NB4 (cell line): ENCODE data around the gene MPG.

Experiments
- DNase-seq: peaks from one replicate; pipeline ENCODE4 v3.0.0; 2010; ENCODE audit warnings: low read depth
- H3K4me3 ChIP-seq: one replicate; pipeline ENCODE4 v1.5.1; 2011; ENCODE audit warnings: mild to moderate bottlenecking, low read depth, low read length, moderate library complexity
- MYC ChIP-seq: IDR thresholded peaks from 2 replicates; pipeline ENCODE4 v1.6.1; 2011; ENCODE audit warnings: low read depth, low read length
- POLR2A ChIP-seq: IDR thresholded peaks from 2 replicates; pipeline ENCODE4 v1.6.1; 2011; ENCODE audit warnings: mild to moderate bottlenecking; ENCODE audit not compliant: insufficient read length; ENCODE audit errors: extremely low read depth
- TF ChIP-seq, protein P1 (sequence below): IDR thresholded peaks from 2 replicates; pipeline ENCODE4 v1.6.1; 2011; ENCODE audit warnings: low read depth, low read length
- TF ChIP-seq, protein P2 (sequence below): IDR thresholded peaks from one replicate; pipeline ENCODE4 v1.5.1; 2012; ENCODE audit warnings: low read depth, low read length

MPG gene

DNA sequence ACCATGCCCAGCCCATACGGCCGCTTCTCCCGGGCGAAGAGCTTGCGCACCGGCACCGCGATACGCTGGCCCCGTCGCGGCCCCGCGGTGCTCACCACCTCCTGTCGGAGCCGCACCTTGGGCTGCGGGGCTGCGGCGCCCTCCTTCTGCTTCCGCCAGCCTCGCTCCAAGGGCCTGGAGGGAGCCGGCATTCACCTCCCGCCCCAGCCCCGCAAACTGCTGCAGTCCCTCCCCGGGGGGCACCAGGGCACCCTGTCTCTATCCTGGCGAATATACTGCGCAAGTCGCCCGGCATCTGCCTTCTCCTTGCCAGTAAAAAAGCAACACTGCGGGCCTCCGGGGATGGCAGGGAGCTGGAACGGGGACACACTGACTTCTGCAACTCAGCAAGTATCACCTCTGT, 16.1 kb upstream of the MPG start:
- no peak overlapping the region for H3K4me3 ChIP-seq
- TF ChIP-seq, protein P1, sequence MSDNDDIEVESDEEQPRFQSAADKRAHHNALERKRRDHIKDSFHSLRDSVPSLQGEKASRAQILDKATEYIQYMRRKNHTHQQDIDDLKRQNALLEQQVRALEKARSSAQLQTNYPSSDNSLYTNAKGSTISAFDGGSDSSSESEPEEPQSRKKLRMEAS, result no peak
- TF ChIP-seq, protein P2, sequence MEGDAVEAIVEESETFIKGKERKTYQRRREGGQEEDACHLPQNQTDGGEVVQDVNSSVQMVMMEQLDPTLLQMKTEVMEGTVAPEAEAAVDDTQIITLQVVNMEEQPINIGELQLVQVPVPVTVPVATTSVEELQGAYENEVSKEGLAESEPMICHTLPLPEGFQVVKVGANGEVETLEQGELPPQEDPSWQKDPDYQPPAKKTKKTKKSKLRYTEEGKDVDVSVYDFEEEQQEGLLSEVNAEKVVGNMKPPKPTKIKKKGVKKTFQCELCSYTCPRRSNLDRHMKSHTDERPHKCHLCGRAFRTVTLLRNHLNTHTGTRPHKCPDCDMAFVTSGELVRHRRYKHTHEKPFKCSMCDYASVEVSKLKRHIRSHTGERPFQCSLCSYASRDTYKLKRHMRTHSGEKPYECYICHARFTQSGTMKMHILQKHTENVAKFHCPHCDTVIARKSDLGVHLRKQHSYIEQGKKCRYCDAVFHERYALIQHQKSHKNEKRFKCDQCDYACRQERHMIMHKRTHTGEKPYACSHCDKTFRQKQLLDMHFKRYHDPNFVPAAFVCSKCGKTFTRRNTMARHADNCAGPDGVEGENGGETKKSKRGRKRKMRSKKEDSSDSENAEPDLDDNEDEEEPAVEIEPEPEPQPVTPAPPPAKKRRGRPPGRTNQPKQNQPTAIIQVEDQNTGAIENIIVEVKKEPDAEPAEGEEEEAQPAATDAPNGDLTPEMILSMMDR, result no peak
- no peak for TF ChIP-seq MYC
- TF ChIP-seq POLR2A, result no peak
- DNase-seq, result no peak

DNA sequence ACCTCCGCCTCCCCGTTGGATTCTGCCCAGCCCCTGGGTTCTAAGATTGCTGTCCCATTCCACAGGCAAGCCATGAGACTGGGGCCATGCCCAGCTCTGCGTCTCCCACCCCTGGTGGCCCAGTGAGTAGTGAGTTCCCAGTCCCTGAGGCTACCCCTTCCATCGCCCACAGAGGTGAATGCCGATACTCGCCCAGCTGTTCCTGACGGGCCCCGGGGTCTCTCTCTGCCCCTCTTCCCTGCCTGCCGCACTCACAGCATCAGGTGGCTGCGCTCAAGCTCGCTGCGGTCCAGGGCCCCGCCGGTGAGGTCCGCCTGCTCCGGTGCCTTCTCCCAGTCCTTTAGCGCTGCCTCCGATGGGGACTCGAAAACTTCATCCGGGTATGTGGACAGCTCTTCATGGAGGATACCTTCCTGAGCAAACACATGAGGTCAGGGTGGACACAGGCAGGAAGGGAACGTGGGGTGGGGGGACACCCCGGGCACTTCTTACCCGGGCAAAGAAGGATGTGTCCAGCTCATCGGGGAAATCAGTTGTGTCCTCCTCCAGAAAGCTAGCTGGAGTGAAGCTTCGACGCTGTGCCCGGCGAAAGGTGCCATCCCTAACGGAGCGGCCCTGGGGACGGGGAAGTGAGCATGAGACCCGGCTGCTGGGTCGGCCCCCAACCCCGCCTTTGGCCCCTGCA, 15.6 kb upstream of the MPG start:
- H3K4me3 ChIP-seq, result no peak overlapping the region
- DNase-seq, result no peak
- TF ChIP-seq POLR2A (no peak), MYC (no peak)
- TF ChIP-seq, protein P1, result no peak

DNA sequence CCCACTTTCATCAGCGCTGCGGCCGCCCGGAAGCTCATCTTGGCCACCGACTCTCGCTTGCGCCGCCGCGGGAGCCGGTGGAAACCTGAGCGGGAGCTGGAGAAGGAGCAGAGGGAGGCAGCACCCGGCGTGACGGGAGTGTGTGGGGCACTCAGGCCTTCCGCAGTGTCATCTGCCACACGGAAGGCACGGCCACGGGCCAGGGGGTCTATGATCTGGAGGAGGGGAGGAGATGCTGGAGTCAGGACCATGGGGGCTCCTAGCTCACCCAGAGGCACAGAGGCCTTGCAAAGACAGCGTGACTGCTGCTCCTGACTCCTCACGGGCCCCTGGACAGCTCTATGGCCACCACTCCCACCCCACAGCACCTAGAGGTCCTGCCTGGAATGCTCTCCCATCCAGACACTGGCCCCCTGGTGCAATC, 15.0 kb upstream of the MPG start:
- DNase-seq, result no peak
- TF ChIP-seq, protein P1, result no peak
- TF ChIP-seq, protein P2, result no peak
- TF ChIP-seq POLR2A (no peak), MYC (no peak)
- no peak overlapping the region for H3K4me3 ChIP-seq

DNA sequence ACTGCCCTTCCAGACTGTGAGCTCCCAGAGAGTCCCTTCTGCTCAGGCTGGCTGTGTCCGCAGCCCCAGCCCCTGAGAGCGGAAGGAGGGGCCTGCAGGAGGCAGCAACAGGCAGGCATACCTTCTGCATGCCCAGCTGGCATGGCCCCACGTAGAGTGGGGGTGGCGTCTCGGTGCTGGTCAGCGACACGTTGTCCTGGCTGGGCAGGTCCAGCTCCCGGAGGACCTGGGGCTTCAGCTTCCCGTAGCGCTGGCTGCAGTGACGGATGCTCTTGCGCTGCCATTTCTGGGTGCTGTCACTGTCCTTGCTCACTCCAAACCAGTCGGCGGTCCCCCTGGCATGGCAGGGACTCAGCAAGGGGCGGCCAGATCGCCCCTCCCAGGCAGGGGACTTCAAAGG, 14.6 kb upstream of the MPG start:
- TF ChIP-seq POLR2A, result no peak
- TF ChIP-seq, protein P1, result no peak
- TF ChIP-seq, protein P2, result no peak
- TF ChIP-seq MYC, result no peak
- DNase-seq, result no peak
- H3K4me3 ChIP-seq, result no peak overlapping the region

DNA sequence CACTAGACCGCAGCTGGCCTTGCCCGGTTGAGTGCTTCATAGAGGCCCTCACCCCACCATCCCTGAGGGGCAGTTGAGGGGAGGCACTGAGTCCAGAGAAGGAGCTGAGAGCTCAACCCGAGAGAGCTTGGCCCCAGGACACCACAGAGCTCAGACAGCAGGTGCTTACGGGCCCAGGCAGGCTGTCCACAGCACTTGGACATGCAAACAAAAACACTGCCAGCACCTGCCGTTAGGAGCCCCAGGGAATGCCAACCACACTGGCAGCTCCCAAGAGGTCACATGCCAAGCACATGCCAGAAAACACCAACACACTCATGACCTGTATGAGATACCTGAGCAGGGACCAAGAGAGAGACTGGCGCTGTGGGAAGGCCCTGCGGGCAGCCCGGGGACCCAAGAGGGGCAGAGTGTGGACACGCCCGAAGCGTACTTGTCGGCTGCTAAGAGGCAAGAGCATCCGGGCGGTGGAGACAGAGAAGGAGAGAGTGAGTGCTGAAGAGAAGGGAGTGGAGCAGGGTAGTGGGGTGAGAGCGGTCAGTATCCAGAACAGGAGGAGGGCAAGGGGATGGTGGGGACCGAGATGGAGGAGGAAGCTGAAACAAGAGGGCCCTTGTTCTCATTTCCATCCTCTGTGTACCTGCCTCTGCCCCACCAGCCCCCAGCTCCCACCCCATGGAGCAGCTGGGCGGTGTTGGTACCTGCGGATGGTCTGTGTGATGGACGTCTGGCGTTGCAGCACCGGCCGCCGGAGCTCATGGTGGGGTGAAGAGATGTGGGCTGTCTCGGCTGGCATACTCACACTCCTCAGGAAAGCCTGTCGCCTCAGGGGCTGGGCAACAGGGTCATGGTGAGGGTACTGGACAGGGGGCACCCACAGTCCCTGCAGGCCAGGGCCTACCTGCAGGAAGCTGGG, 13.8 kb upstream of the MPG start:
- H3K4me3 ChIP-seq, result no peak overlapping the region
- DNase-seq, result no peak
- TF ChIP-seq MYC (no peak), POLR2A (no peak)
- TF ChIP-seq, protein P2, result no peak
- TF ChIP-seq, protein P1, result no peak

DNA sequence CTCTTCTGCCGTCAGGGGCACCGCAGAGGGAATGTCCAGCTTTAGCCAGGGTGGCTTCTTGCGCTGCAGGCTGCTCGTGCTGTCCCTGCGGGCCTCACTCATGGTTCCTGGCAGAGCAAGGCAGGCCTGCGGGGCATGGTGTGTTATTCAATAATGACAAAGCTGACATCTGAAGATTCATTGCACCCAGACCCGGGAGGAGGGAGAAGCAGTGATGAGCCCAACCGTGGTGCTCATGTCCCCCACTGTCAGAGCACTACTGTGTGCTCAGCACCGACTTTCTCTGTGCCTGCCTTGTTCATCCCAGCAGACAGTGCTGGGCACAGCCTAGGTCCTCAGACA, 13.1 kb upstream of the MPG start:
- H3K4me3 ChIP-seq, result no peak overlapping the region
- TF ChIP-seq, protein P1, result no peak
- TF ChIP-seq MYC (no peak), POLR2A (no peak)
- TF ChIP-seq, protein P2, result no peak
- DNase-seq, result no peak
